Measurements from ENCODE around the gene ATP2B3. TPM values are rescaled to one million over a fixed set of nuclear protein-coding genes. Genes with fewer than 3 reads are reported as not detected.

Gene ATP2B3
- total RNA-seq, 1 donor from 2014 or later, result 0.83 TPM

- no peaks in the 10 kb centered on the region for H3K36me3 Mint-ChIP-seq
- peaks cover 4% of the 10 kb centered on the region for H3K27me3 Mint-ChIP-seq (ENCODE audit: low read depth)
- no peak for DNase-seq (ENCODE audit: low spot score in 2 of 2, unreplicated experiment in 2 of 2)
- H3K27ac Mint-ChIP-seq, result no peak overlapping the region
- H3K4me3 Mint-ChIP-seq, result no peak overlapping the region
- H3K9me3 Mint-ChIP-seq, result no peaks in the 10 kb centered on the region
- TF ChIP-seq CTCF (IDR thresholded peaks at IDR 0.05; ENCODE audit: unreplicated experiment), result no peak
- H3K4me1 Mint-ChIP-seq, result no peaks in the 10 kb centered on the region
These were observed 27.3 kb downstream of the ATP2B3 start for GRCh38 chrX:153544727-153545126.

DNA sequence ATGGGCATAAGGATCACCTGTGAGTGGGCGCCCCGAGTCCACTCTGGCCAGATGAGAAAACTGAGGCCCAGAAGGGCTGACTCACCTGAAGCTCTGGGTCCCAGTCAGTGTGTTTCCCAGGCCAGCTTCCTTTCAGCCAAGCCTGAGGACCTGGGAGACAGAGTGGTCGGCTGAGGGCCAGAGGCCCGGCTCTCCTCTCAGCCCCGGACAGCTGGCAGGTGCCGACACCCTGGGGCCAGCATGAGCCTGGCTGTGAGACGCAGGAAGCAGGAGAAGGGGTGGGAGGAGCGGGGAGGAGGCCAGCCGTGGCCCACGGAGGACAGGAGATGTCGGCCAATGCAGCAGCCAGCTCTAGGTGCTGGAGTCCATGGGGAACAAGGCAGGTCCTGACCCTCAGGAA, 28.9 kb downstream of the ATP2B3 start:
- no peak for TF ChIP-seq CTCF (IDR thresholded peaks at IDR 0.05; ENCODE audit: unreplicated experiment)
- H3K4me3 Mint-ChIP-seq, result no peak overlapping the region
- peaks cover 4% of the 10 kb centered on the region for H3K27me3 Mint-ChIP-seq (ENCODE audit: low read depth)
- H3K9me3 Mint-ChIP-seq, result peaks cover 3% of the 10 kb centered on the region
- no peak overlapping the region for H3K27ac Mint-ChIP-seq
- no peak for DNase-seq (ENCODE audit: low spot score in 2 of 2, unreplicated experiment in 2 of 2)
- no peaks in the 10 kb centered on the region for H3K4me1 Mint-ChIP-seq
- H3K36me3 Mint-ChIP-seq, result no peaks in the 10 kb centered on the region

DNA sequence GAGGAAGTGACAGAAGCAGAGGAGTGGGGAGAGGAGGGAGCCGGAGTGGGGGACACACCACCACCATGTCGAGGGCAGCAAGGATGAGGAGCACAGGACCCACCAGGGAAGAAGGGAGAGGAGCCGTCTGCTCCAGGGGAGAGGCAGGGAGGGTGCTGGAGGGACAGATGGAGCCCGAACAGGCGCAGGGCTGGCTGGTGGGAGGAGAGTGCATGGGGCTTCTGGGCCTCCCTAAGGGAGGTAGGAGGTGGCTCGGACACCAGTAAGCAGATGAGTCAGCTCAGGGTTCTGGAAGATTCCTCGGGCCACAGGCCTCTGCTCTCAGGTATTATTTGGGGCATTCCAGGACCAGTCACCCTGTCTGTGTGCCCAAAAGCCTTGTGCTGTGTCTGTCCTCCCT, 29.8 kb downstream of the ATP2B3 start:
- TF ChIP-seq CTCF (IDR thresholded peaks at IDR 0.05; ENCODE audit: unreplicated experiment), result no peak
- no peak for DNase-seq (ENCODE audit: low spot score in 2 of 2, unreplicated experiment in 2 of 2)
- no peaks in the 10 kb centered on the region for H3K36me3 Mint-ChIP-seq
- no peak overlapping the region for H3K4me3 Mint-ChIP-seq
- H3K9me3 Mint-ChIP-seq, result peaks cover 5% of the 10 kb centered on the region
- H3K27ac Mint-ChIP-seq, result no peak overlapping the region
- peaks cover 4% of the 10 kb centered on the region for H3K27me3 Mint-ChIP-seq (ENCODE audit: low read depth)
- H3K4me1 Mint-ChIP-seq, result no peaks in the 10 kb centered on the region

- DNase-seq (ENCODE audit: low spot score in 2 of 2, unreplicated experiment in 2 of 2), result no peak
- Mint-ChIP-seq H3K27me3 (ENCODE audit: low read depth) (peaks cover 4% of the 10 kb centered on the region), H3K4me1 (no peaks in the 10 kb centered on the region), H3K4me3 (no peak overlapping the region), H3K36me3 (no peaks in the 10 kb centered on the region), H3K9me3 (peaks cover 5% of the 10 kb centered on the region), H3K27ac (no peak overlapping the region)
- TF ChIP-seq CTCF (IDR thresholded peaks at IDR 0.05; ENCODE audit: unreplicated experiment), result no peak
These were observed 31.8 kb downstream of the ATP2B3 start for GRCh38 chrX:153549231-153549630.

DNA sequence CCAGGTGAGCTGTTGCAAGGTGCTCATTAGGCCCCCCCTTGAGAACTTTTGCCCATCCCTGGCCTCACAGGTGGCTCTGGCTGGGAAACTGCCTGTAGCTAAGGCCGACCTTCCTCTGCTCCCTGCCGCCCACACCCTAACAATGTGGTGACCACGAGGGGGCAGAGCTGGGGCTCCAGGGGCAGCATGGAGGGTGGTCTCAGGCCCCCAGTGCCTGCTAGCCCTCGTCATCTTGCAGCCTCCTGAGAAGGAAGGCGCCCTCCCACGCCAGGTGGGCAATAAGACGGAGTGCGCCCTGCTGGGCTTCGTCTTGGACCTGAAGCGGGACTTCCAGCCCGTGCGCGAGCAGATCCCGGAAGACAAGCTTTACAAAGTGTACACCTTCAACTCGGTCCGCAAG, 32.4 kb downstream of the ATP2B3 start:
- Mint-ChIP-seq H3K9me3 (peaks cover 5% of the 10 kb centered on the region), H3K4me3 (no peak overlapping the region), H3K27ac (no peak overlapping the region), H3K27me3 (ENCODE audit: low read depth) (peaks cover 4% of the 10 kb centered on the region), H3K36me3 (no peaks in the 10 kb centered on the region), H3K4me1 (no peaks in the 10 kb centered on the region)
- no peak for DNase-seq (ENCODE audit: low spot score in 2 of 2, unreplicated experiment in 2 of 2)
- TF ChIP-seq CTCF (IDR thresholded peaks at IDR 0.05; ENCODE audit: unreplicated experiment), result no peak

- Mint-ChIP-seq H3K36me3 (no peaks in the 10 kb centered on the region), H3K9me3 (peaks cover 5% of the 10 kb centered on the region), H3K27me3 (ENCODE audit: low read depth) (peaks cover 8% of the 10 kb centered on the region), H3K4me3 (no peak overlapping the region), H3K27ac (no peak overlapping the region), H3K4me1 (no peaks in the 10 kb centered on the region)
- TF ChIP-seq CTCF (IDR thresholded peaks at IDR 0.05; ENCODE audit: unreplicated experiment), result no peak
- DNase-seq (ENCODE audit: low spot score in 2 of 2, unreplicated experiment in 2 of 2), result no peak
These were observed 33.7 kb downstream of the ATP2B3 start for GRCh38 chrX:153551135-153551534.
